Mucosa of stomach (tissue), 1 donor: Measurements from ENCODE around the gene ASB14.
"Not testable (repeated sequence)": the region's sequence is repeated elsewhere in the genome, so short reads cannot be mapped to it uniquely, and the experiment has no call there.

Experiments
- H3K27me3 ChIP-seq: one replicate; pipeline ENCODE4 v1.7.0; 2013; ENCODE audit warnings: mild to moderate bottlenecking, low read length; ENCODE audit not compliant: control insufficient read depth, insufficient read depth
- H3K36me3 ChIP-seq: one replicate; pipeline ENCODE4 v1.7.0; 2013; ENCODE audit warnings: low read length; ENCODE audit not compliant: control insufficient read depth, insufficient read depth
- H3K4me1 ChIP-seq: one replicate; pipeline ENCODE4 v1.7.0; 2013; ENCODE audit warnings: mild to moderate bottlenecking, low read length; ENCODE audit not compliant: control insufficient read depth, insufficient read depth
- H3K4me3 ChIP-seq: one replicate; pipeline ENCODE4 v1.7.0; 2013; ENCODE audit warnings: low read length
- H3K9ac ChIP-seq: one replicate; pipeline ENCODE4 v1.7.0; 2013; ENCODE audit warnings: mild to moderate bottlenecking, low read length, moderate library complexity
- H3K9me3 ChIP-seq: one replicate; pipeline ENCODE4 v1.7.0; 2013; ENCODE audit warnings: mild to moderate bottlenecking, low read length, moderate library complexity; ENCODE audit not compliant: control insufficient read depth
- donor health status: Pancreatic carcinoma.

Gene ASB14

GRCh38 chr3:57292159-57292896, at the start of gene ASB14:
ASB14 (minus strand) TSS chr3:57292685; CDS start chr3:57292033, 652 bp downstream.
- H3K4me3 ChIP-seq: no peak within 1 kb of the TSS
- no peaks in the 10 kb centered on the region for H3K4me1 ChIP-seq
- no peaks in the 10 kb centered on the region for H3K36me3 ChIP-seq
- H3K9ac ChIP-seq: no peak within 1 kb of the TSS
- H3K9me3 ChIP-seq: no peaks in the 10 kb centered on the region
- H3K27me3 ChIP-seq: no peaks in the 10 kb centered on the region

- not testable (repeated sequence) for H3K9me3 ChIP-seq, H3K27me3 ChIP-seq, H3K36me3 ChIP-seq, H3K9ac ChIP-seq, H3K4me3 ChIP-seq, H3K4me1 ChIP-seq
Observed at GRCh38 chr3:57339071-57339642, 46.7 kb upstream of the ASB14 start.

- not testable (repeated sequence) for H3K27me3 ChIP-seq, H3K9me3 ChIP-seq, H3K36me3 ChIP-seq, H3K9ac ChIP-seq, H3K4me3 ChIP-seq, H3K4me1 ChIP-seq
Observed at GRCh38 chr3:57338272-57339070, 46.0 kb upstream of the ASB14 start.

- Histone ChIP-seq H3K9me3 (no peaks in the 10 kb centered on the region), H3K27me3 (no peaks in the 10 kb centered on the region), H3K4me3 (no peak overlapping the region), H3K4me1 (no peaks in the 10 kb centered on the region), H3K9ac (no peak overlapping the region), H3K36me3 (no peaks in the 10 kb centered on the region)
Observed at GRCh38 chr3:57335283-57335938, 42.9 kb upstream of the ASB14 start.

GRCh38 chr3:57331078-57331610, 38.7 kb upstream of the ASB14 start:
- no peaks in the 10 kb centered on the region for H3K4me1 ChIP-seq
- H3K36me3 ChIP-seq: no peaks in the 10 kb centered on the region
- H3K27me3 ChIP-seq: no peaks in the 10 kb centered on the region
- H3K4me3 ChIP-seq: no peak overlapping the region
- H3K9ac ChIP-seq: no peak overlapping the region
- no peaks in the 10 kb centered on the region for H3K9me3 ChIP-seq

- not testable (repeated sequence) for H3K4me3 ChIP-seq, H3K36me3 ChIP-seq, H3K27me3 ChIP-seq, H3K9me3 ChIP-seq, H3K9ac ChIP-seq, H3K4me1 ChIP-seq
Observed at GRCh38 chr3:57326498-57326897, 34.0 kb upstream of the ASB14 start.

- Histone ChIP-seq H3K9me3 (no peaks in the 10 kb centered on the region), H3K9ac (no peak overlapping the region), H3K4me1 (no peaks in the 10 kb centered on the region), H3K36me3 (no peaks in the 10 kb centered on the region), H3K4me3 (no peak overlapping the region), H3K27me3 (no peaks in the 10 kb centered on the region)
Observed at GRCh38 chr3:57314204-57314603, 21.7 kb upstream of the ASB14 start.

GRCh38 chr3:57309769-57310360, 17.4 kb upstream of the ASB14 start:
- Histone ChIP-seq H3K36me3 (no peaks in the 10 kb centered on the region), H3K9me3 (no peaks in the 10 kb centered on the region), H3K4me1 (no peaks in the 10 kb centered on the region), H3K9ac (no peak overlapping the region), H3K4me3 (no peak overlapping the region), H3K27me3 (no peaks in the 10 kb centered on the region)

GRCh38 chr3:57303520-57303919, 11.0 kb upstream of the ASB14 start:
- not testable (repeated sequence) for H3K4me1 ChIP-seq, H3K9me3 ChIP-seq, H3K4me3 ChIP-seq, H3K27me3 ChIP-seq, H3K9ac ChIP-seq, H3K36me3 ChIP-seq

GRCh38 chr3:57298041-57298440, 5.6 kb upstream of the ASB14 start:
- no peaks in the 10 kb centered on the region for H3K27me3 ChIP-seq
- no peaks in the 10 kb centered on the region for H3K9me3 ChIP-seq
- no peaks in the 10 kb centered on the region for H3K36me3 ChIP-seq
- H3K4me3 ChIP-seq: no peak overlapping the region
- H3K9ac ChIP-seq: no peak overlapping the region
- H3K4me1 ChIP-seq: no peaks in the 10 kb centered on the region

GRCh38 chr3:57292897-57293526, 527 bp upstream of the ASB14 start:
- H3K4me1 ChIP-seq: no peaks in the 10 kb centered on the region
- no peaks in the 10 kb centered on the region for H3K36me3 ChIP-seq
- no peak overlapping the region for H3K9ac ChIP-seq
- no peak overlapping the region for H3K4me3 ChIP-seq
- no peaks in the 10 kb centered on the region for H3K27me3 ChIP-seq
- no peaks in the 10 kb centered on the region for H3K9me3 ChIP-seq
